Measurements from ENCODE around the gene DHRS7B.

- TF ChIP-seq CTCF (IDR thresholded peaks at IDR 0.05), result no peak
- TF ChIP-seq ZFX (IDR thresholded peaks at IDR 0.05; ENCODE audit: borderline replicate concordance), result no peak
These were observed 82.9 kb downstream of the DHRS7B start for GRCh38 chr17:21209511-21210175.

Measured in 22Rv1 (cell line).